HepG2 (cell line): ENCODE data around the gene EFNA2. TPM values are rescaled to one million over a fixed set of nuclear protein-coding genes. Genes with fewer than 3 reads are reported as not detected.

Source experiments
- AKAP8 ChIP-seq: sonication (generic); formaldehyde crosslinking; IDR thresholded peaks from 2 replicates; pipeline ENCODE4 v1.5.1; 2020; ENCODE audit warnings: mild to moderate bottlenecking, missing genetic modification reagents
- CBX5 ChIP-seq: sonication (generic); formaldehyde crosslinking; IDR thresholded peaks from 2 replicates; pipeline ENCODE4 v1.4.0; 2020; ENCODE audit warnings: missing genetic modification reagents, borderline replicate concordance
- MLLT10 ChIP-seq: sonication (generic); formaldehyde crosslinking; IDR thresholded peaks from 2 replicates; pipeline ENCODE4 v1.4.0; 2020; ENCODE audit warnings: missing genetic modification reagents
- NCOR1 ChIP-seq: fragments of 200-600 bp; sonication (generic); IDR thresholded peaks from 2 replicates; pipeline ENCODE4 v1.7.0; 2017; ENCODE audit warnings: antibody characterized with exemption, low read length, borderline replicate concordance
- NFRKB ChIP-seq: fragments of 450-650 bp; IDR thresholded peaks from 2 replicates; pipeline ENCODE4 v1.6.1; 2017
- PHF8 ChIP-seq: sonication (generic); formaldehyde crosslinking; IDR thresholded peaks from 2 replicates; pipeline ENCODE4 v1.5.0; 2020; ENCODE audit warnings: missing genetic modification reagents
- POGK ChIP-seq: sonication (generic); formaldehyde crosslinking; conservative IDR thresholded peaks from 2 replicates; pipeline ENCODE4 v1.8.0; 2022; ENCODE audit warnings: mild to moderate bottlenecking, moderate library complexity, missing genetic modification reagents
- POLR2AphosphoS5 ChIP-seq: IDR thresholded peaks from 2 replicates; pipeline ENCODE4 v1.6.1; 2012; ENCODE audit warnings: low read depth, low read length
- RNF219 ChIP-seq: sonication (generic); formaldehyde crosslinking; IDR thresholded peaks from 2 replicates; pipeline ENCODE4 v1.5.0; 2020; ENCODE audit warnings: mild to moderate bottlenecking, missing genetic modification reagents
- SMAD1 ChIP-seq: sonication (generic); formaldehyde crosslinking; IDR thresholded peaks from 2 replicates; pipeline ENCODE4 v1.4.0; 2020; ENCODE audit warnings: missing genetic modification reagents, low read depth, mild to moderate bottlenecking, borderline replicate concordance
- SP1 ChIP-seq, 2 experiments: fragments of 450-650 bp in 1 of 2; sonication (generic) in 1 of 2; formaldehyde crosslinking in 1 of 2; IDR thresholded peaks; 2 replicates each; pipeline versions ENCODE4 v1.4.0 to v1.6.1; 2016 to 2020; ENCODE audit warnings: missing genetic modification reagents in 1 of 2
- TEF ChIP-seq: sonication (generic); formaldehyde crosslinking; IDR thresholded peaks from 2 replicates; pipeline ENCODE4 v1.5.0; 2020; ENCODE audit warnings: missing genetic modification reagents
- ZNF598 ChIP-seq: sonication (generic); formaldehyde crosslinking; IDR thresholded peaks from 2 replicates; pipeline ENCODE4 v1.5.1; 2020; ENCODE audit warnings: mild to moderate bottlenecking, missing genetic modification reagents, borderline replicate concordance
- ZNF609 ChIP-seq: sonication (generic); formaldehyde crosslinking; IDR thresholded peaks from 2 replicates; pipeline ENCODE4 v1.4.0; 2020; ENCODE audit warnings: mild to moderate bottlenecking, missing genetic modification reagents, borderline replicate concordance
- ZNF639 ChIP-seq: conservative IDR thresholded peaks from 2 replicates; pipeline ENCODE4 v1.6.1; 2018; ENCODE audit warnings: missing genetic modification reagents
- ZNF703 ChIP-seq: sonication (generic); formaldehyde crosslinking; IDR thresholded peaks from 2 replicates; pipeline ENCODE4 v1.5.1; 2020; ENCODE audit warnings: missing genetic modification reagents, mild to moderate bottlenecking, moderate library complexity, borderline replicate concordance
- ZNF788 ChIP-seq: sonication (generic); formaldehyde crosslinking; IDR thresholded peaks from 2 replicates; pipeline ENCODE4 v1.5.0; 2020; ENCODE audit warnings: mild to moderate bottlenecking, missing genetic modification reagents, borderline replicate concordance
- ZNF83 ChIP-seq: sonication (generic); formaldehyde crosslinking; IDR thresholded peaks from 2 replicates; pipeline ENCODE4 v1.4.0; 2020; ENCODE audit warnings: missing genetic modification reagents, mild to moderate bottlenecking, borderline replicate concordance
- polyA plus RNA-seq, 8 experiments: library from polyadenylated mRNA; depleted of rRNA in 3 of 8; stranded (reverse) in 7 of 8; unstranded in 1 of 8; fragments of >200 nt; fragmentation: Illumina TruSeq in 4 of 8; extraction: Trizol in 4 of 8; gene quantifications; 2 replicates each; pipeline versions ENCODE4 v1.2.1 to v1.2.3, GENCODE V29; 2011 to 2016; ENCODE audit warnings: low read depth in 4 of 8, missing spikeins in 1 of 8, mixed read lengths in 1 of 8; ENCODE audit not compliant: insufficient read depth in 1 of 8
- total RNA-seq, 5 experiments: library from RNA; depleted of rRNA; stranded (reverse); fragments of >200 nt; fragmentation: Illumina TruSeq; extraction: Trizol; gene quantifications; 2 replicates each; pipeline ENCODE4 v1.2.3, GENCODE V29; 2016; ENCODE audit warnings: low read depth in 1 of 5

The EFNA2 gene
- total and polyA plus RNA-seq, 2 of the 13 experiments (the other 11 are each of a cell fraction or from before 2014, with no cell fraction given) = 6.0 to 9.9 TPM

- TF ChIP-seq POGK (no peak), PHF8 (CRISPR knock-in tag) (peak; percentile 46), ZNF598 (CRISPR knock-in tag) (no peak), NCOR1 (peak; percentile 56; the same call in 1 of the 2 replicates), TEF (CRISPR knock-in tag) (no peak), RNF219 (CRISPR knock-in tag) (no peak), AKAP8 (CRISPR knock-in tag) (no peak), SMAD1 (CRISPR knock-in tag) (no peak), NFRKB (no peak), ZNF788 (CRISPR knock-in tag) (no peak), ZNF83 (CRISPR knock-in tag) (no peak), SP1 (IDR thresholded peaks at IDR 0.05) (no peak), SP1 (CRISPR knock-in tag; IDR thresholded peaks at IDR 0.05) (no peak), ZNF703 (CRISPR knock-in tag) (0 out of 2 replicates have a peak, but pooled peaks have one; percentile 33), MLLT10 (CRISPR knock-in tag) (no peak), ZNF609 (CRISPR knock-in tag) (peak; percentile 66; the same call in 1 of the 2 replicates), ZNF639 (CRISPR knock-in tag) (peak; percentile 73), CBX5 (CRISPR knock-in tag) (0 out of 2 replicates have a peak, but pooled peaks have one; percentile 15), POLR2AphosphoS5 (no peak; the same call in 1 of the 2 replicates)
These were observed 33.4 kb upstream of the EFNA2 start (continued) for GRCh38 chr19:1252221-1252820.
